ENCODE results near the gene EN1.

Gene EN1

DNA sequence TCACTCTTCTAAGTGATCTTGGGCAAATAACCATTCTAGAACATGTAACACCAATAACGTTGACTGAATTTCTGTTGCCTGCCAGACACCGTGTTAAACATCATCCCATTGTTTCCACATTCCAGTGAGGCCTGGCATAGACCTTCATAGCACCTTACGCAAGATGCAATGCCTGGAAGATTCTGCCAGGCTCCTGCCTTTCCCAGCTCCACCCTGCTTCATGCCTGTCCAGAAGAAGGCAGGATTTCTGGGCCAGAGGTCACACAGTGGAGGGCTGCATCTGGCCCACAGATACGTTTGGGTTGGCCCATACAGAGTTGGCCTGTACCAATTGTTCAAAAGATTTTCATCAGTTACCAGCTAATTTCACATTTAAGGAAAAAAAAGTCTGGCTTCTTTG lies 46.3 kb downstream of the EN1 start:
- DNase-seq (ENCODE audit: low read depth): no peak
- in situ Hi-C loops (cut with HindIII; ENCODE audit: low sequenced_read_pairs): no loop called here
- TF ChIP-seq CTCF (IDR thresholded peaks at IDR 0.05; ENCODE audit: low read depth, low read length, missing control alignments): no peak
- no peak overlapping the region for H3K4me3 ChIP-seq (ENCODE audit: low read depth, low read length)

DNA sequence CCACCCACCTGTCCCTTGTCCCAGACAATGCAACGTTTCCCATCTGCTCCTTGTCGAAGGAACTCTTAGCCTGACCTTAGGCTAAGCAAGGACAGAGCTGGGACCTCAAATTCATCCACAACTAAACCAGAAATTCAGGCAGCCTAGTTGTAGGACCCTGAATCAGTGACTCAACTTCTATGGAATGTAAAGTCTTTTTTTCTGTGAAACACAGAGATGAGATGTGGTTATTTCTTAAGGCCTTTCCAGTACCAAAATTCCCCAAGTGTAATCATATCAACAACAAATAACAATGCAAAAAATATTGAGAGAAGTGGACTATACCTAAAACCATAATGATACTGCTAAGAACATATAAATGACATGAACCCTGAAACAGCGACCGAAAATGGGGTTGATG lies 46.7 kb downstream of the EN1 start:
- no peak overlapping the region for H3K4me3 ChIP-seq (ENCODE audit: low read depth, low read length)
- in situ Hi-C loops (cut with HindIII; ENCODE audit: low sequenced_read_pairs): no loop called here
- no peak for DNase-seq (ENCODE audit: low read depth)
- no peak for TF ChIP-seq CTCF (IDR thresholded peaks at IDR 0.05; ENCODE audit: low read depth, low read length, missing control alignments)

- no peak for TF ChIP-seq CTCF (IDR thresholded peaks at IDR 0.05; ENCODE audit: low read depth, low read length, missing control alignments)
- no peak for DNase-seq (ENCODE audit: low read depth)
- no peak overlapping the region for H3K4me3 ChIP-seq (ENCODE audit: low read depth, low read length)
- in situ Hi-C loops (cut with HindIII; ENCODE audit: low sequenced_read_pairs): loop anchor here (5.0 kb wide), 1 partner anchor 37 kb away; no protein-coding TSS in a partner anchor
Measured at GRCh38 chr2:118794546-118794945, 52.9 kb downstream of the EN1 start.

All from astrocyte of the cerebellum (primary cell).